GM20431 (cell line): Measurements from ENCODE around the gene FSCN2.

Experiments
- in situ Hi-C: fragments of 300-500 bp; cut with MseI, MboI; formaldehyde crosslinking; loops from one replicate; pipeline ENCODE4 v1.15.0; 2020; ENCODE audit warnings: low sequenced_read_pairs; ENCODE audit not compliant: unreplicated experiment

Gene FSCN2

GRCh38 chr17:81527591-81528383 lies at the start of gene FSCN2:
Gene FSCN2, plus strand, starts transcription at chr17:81528377. Its CDS starts 155 bp downstream, at chr17:81528532.
- in situ Hi-C loops: no loop called here

- in situ Hi-C loops: loop anchor here (10.0 kb wide), 1 partner anchor 225 kb away; no protein-coding TSS in a partner anchor
Observed at GRCh38 chr17:81479175-81480071, 48.8 kb upstream of the FSCN2 start.

- in situ Hi-C loops: no loop called here
Observed at GRCh38 chr17:81480140-81481072, 47.8 kb upstream of the FSCN2 start.

GRCh38 chr17:81481073-81481799 lies 46.9 kb upstream of the FSCN2 start:
- in situ Hi-C loops: no loop called here

- in situ Hi-C loops: no loop called here
Observed at GRCh38 chr17:81481815-81482505, 46.2 kb upstream of the FSCN2 start.

- in situ Hi-C loops: no loop called here
Observed at GRCh38 chr17:81482673-81483072, 45.5 kb upstream of the FSCN2 start.

GRCh38 chr17:81483085-81483861 lies 44.9 kb upstream of the FSCN2 start:
- in situ Hi-C loops: no loop called here

- in situ Hi-C loops: no loop called here
Observed at GRCh38 chr17:81483862-81484194, 44.3 kb upstream of the FSCN2 start.

GRCh38 chr17:81484195-81484979 lies 43.8 kb upstream of the FSCN2 start:
- in situ Hi-C loops: no loop called here

- in situ Hi-C loops: no loop called here
Observed at GRCh38 chr17:81486199-81486810, 41.9 kb upstream of the FSCN2 start.

GRCh38 chr17:81487089-81487486 lies 41.1 kb upstream of the FSCN2 start:
- in situ Hi-C loops: no loop called here

GRCh38 chr17:81487487-81488275 lies 40.5 kb upstream of the FSCN2 start:
- in situ Hi-C loops: no loop called here

- in situ Hi-C loops: no loop called here
Observed at GRCh38 chr17:81488276-81488860, 39.8 kb upstream of the FSCN2 start.

- in situ Hi-C loops: no loop called here
Observed at GRCh38 chr17:81489012-81489997, 38.9 kb upstream of the FSCN2 start.
